WERI-Rb-1 (cell line): ENCODE results near the gene PTPN3.
"Not testable (repeated sequence)": the region's sequence is repeated elsewhere in the genome, so short reads cannot be mapped to it uniquely, and the experiment has no call there.

Experiments
- DNase-seq: peaks from one replicate; pipeline ENCODE4 v3.0.0-alpha.2; 2020
- H3K27ac ChIP-seq: fragments of 250-450 bp; sonication (Bioruptor Pico); 2 replicates; pipeline ENCODE4 v1.5.1; 2020; ENCODE audit warnings: mild to moderate bottlenecking, moderate library complexity
- H3K27me3 ChIP-seq: fragments of 250-450 bp; sonication (Bioruptor Pico); 2 replicates; pipeline ENCODE4 v1.5.1; 2021; ENCODE audit warnings: mild to moderate bottlenecking, low read depth, moderate library complexity; ENCODE audit not compliant: insufficient read depth, severe bottlenecking
- H3K36me3 ChIP-seq: fragments of 250-450 bp; sonication (Bioruptor Pico); 2 replicates; pipeline ENCODE4 v1.5.1; 2020; ENCODE audit warnings: mild to moderate bottlenecking, moderate library complexity
- H3K4me3 ChIP-seq: 2 replicates; pipeline ENCODE4 v1.5.1; 2011; ENCODE audit warnings: low read depth, mild to moderate bottlenecking, control low read depth, low read length
- H3K9me3 ChIP-seq: fragments of 250-450 bp; sonication (Bioruptor Pico); 2 replicates; pipeline ENCODE4 v1.5.1; 2021; ENCODE audit warnings: mild to moderate bottlenecking, moderate library complexity; ENCODE audit not compliant: severe bottlenecking
- CTCF ChIP-seq: IDR thresholded peaks from 2 replicates; pipeline ENCODE4 v1.5.1; 2011; ENCODE audit warnings: low read depth, mild to moderate bottlenecking, control low read depth, inconsistent platforms, low read length

The PTPN3 gene

DNA sequence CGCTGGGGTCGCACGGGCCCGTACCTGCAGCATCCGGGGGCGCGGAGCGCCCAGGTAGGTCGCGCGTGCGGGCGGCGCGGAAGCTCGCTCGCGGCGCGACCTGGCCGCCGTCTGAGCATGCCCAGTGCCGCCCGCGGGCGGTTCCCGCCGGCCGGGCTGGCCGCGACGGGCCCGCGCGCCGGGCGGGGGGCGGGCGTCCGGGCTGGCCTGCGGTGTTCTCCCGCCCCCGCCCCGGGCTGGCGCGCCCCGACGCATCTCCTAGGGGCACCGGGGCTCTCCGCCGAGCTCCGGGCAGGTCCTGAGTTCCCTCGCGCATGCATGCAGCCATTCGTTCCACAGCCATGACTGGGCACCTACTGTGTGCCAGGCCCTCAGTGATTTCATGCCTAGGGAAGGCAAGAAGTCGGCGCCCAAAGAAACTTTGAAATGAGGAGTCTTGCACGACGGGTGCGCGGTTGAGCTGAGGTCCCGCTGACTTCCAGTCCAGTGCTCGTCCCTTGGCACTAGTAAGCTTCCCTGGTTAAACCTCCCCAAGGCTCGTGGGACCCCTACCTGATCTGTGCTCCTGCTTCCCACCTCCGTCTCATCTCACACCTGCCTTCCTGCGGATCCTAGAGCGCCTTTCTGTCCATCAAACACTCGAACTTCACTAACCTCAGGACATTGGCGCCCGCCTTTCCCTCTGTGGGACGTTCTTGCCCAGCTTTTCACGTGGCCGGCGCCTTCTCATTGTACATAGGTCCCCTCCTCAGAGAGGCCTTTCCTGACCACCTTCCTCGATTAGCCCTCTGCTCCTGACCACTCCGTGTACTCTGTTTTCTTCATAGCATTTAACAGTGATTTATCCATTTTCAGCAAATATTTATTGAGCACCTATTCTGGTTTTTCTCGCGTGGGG is at the start of gene PTPN3:
Gene PTPN3, minus strand, starts transcription at position 113 of the 898 bp plus-strand sequence. CDS start 34,873 bp downstream, outside the sequence.
- peak; percentile 21 for DNase-seq
- Histone ChIP-seq H3K27me3 (peaks cover 78% of the 10 kb centered on the region), H3K27ac (no peak within 1 kb of the TSS), H3K9me3 (no peaks in the 10 kb centered on the region), H3K4me3 (peak within 1 kb of the TSS; percentile 44), H3K36me3 (no peaks in the 10 kb centered on the region)
- no peak for TF ChIP-seq CTCF

GRCh38 chr9:109544954-109545353 is 46.8 kb upstream of the PTPN3 start:
- H3K27ac ChIP-seq, H3K36me3 ChIP-seq, H3K4me3 ChIP-seq, DNase-seq: not testable (repeated sequence)
- peaks cover 71% of the 10 kb centered on the region for H3K27me3 ChIP-seq
- H3K9me3 ChIP-seq = peaks cover 14% of the 10 kb centered on the region

- H3K27ac ChIP-seq = no peak overlapping the region
- TF ChIP-seq CTCF = no peak
- no peak overlapping the region for H3K4me3 ChIP-seq
- DNase-seq = no peak
- peaks cover 69% of the 10 kb centered on the region for H3K27me3 ChIP-seq
- H3K36me3 ChIP-seq = no peaks in the 10 kb centered on the region
- H3K9me3 ChIP-seq = peaks cover 18% of the 10 kb centered on the region
These were observed 44.8 kb upstream of the PTPN3 start for GRCh38 chr9:109542922-109543321.

DNA sequence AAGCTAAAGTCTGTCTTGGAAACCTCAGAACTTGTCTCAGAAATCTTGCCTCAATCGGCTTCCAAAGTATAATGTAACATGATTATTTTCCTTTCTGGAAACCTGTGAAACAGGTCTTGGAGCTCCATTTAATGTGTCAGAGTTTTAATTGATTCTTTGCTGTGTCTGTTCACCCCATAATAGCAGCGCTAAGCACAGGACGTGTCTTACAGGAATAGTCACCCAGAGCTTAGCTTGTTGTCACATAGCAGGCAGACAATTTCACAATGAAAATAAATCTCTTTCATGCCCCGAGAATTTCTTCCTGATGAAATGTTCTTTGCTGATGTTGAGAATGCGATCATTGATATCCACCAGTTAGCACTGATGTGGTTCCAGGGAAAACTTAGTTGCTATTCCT is 40.2 kb upstream of the PTPN3 start:
- DNase-seq = no peak
- peaks cover 84% of the 10 kb centered on the region for H3K27me3 ChIP-seq
- no peak overlapping the region for H3K27ac ChIP-seq
- H3K36me3 ChIP-seq = no peaks in the 10 kb centered on the region
- H3K9me3 ChIP-seq = peaks cover 16% of the 10 kb centered on the region
- no peak overlapping the region for H3K4me3 ChIP-seq
- no peak for TF ChIP-seq CTCF

DNA sequence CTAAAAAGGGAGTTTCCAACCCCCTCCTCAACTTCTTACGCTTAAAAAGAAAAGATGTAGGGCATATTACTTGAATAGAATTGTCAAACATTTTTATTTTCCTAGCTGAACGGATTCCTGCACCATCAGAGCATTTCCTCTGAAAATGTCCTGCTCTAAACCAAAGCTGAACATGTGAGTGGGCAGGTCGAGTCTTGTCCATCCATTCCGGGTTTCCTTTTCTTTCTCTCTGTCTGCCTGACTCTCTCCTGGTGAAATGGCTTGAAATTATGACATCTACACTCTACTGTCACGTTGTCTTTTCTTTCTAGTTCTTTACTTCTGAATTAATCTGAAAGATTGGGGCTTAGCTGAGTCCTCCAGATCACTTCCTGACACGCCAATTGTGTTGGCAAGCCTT is 39.2 kb upstream of the PTPN3 start:
- no peak overlapping the region for H3K27ac ChIP-seq
- no peak overlapping the region for H3K4me3 ChIP-seq
- H3K27me3 ChIP-seq = peaks cover 73% of the 10 kb centered on the region
- TF ChIP-seq CTCF = no peak
- DNase-seq = no peak
- H3K36me3 ChIP-seq = no peaks in the 10 kb centered on the region
- H3K9me3 ChIP-seq = peaks cover 12% of the 10 kb centered on the region

DNA sequence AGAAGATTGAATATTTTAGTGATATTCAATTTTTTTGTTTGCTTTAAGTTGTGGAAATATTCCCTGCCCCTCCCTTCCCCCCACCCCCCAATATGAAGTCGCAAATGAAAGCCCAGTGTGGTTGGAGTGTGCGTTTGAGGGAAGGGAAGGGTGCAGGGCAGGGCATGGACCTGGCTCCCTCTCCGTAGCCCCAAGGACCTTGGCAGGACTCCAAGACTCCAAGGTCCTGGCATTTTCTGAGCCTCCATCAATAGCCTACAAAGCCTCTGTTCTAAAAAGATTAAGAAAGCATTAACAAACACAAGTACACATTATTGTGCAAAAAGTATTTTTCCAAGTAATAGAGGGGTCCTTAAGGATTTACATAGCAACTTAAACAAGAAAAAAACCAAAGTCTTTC is 38.8 kb upstream of the PTPN3 start:
- Histone ChIP-seq H3K4me3 (no peak overlapping the region), H3K27ac (no peak overlapping the region), H3K9me3 (peaks cover 12% of the 10 kb centered on the region), H3K36me3 (no peaks in the 10 kb centered on the region), H3K27me3 (peaks cover 73% of the 10 kb centered on the region)
- no peak for TF ChIP-seq CTCF
- DNase-seq = no peak
